ENCODE data around the gene PTPRF. TPM values are rescaled to one million over a fixed set of nuclear protein-coding genes. Genes with fewer than 3 reads are reported as not detected.

PTPRF gene
- total RNA-seq, 1 experiment from 2014 or later: 11.6 TPM

GRCh38 chr1:43605157-43605556 lies 74.5 kb downstream of the PTPRF start:
- DNase-seq (ENCODE audit: low spot score): no peak

GRCh38 chr1:43605766-43606165 lies 75.1 kb downstream of the PTPRF start:
- DNase-seq (ENCODE audit: low spot score): no peak

GRCh38 chr1:43606624-43607023 lies 75.9 kb downstream of the PTPRF start:
- no peak for DNase-seq (ENCODE audit: low spot score)

- no peak for DNase-seq (ENCODE audit: low spot score)
Observed at GRCh38 chr1:43608827-43609226, 78.1 kb downstream of the PTPRF start.

GRCh38 chr1:43610339-43610738 lies 79.7 kb downstream of the PTPRF start:
- no peak for DNase-seq (ENCODE audit: low spot score)

GRCh38 chr1:43611950-43612349 lies 81.3 kb downstream of the PTPRF start:
- DNase-seq (ENCODE audit: low spot score): no peak

- DNase-seq (ENCODE audit: low spot score): no peak
Observed at GRCh38 chr1:43612406-43612805, 81.7 kb downstream of the PTPRF start.

- DNase-seq (ENCODE audit: low spot score): no peak
Observed at GRCh38 chr1:43613075-43613942, 82.6 kb downstream of the PTPRF start.

- DNase-seq (ENCODE audit: low spot score): no peak
Observed at GRCh38 chr1:43614211-43614610, 83.5 kb downstream of the PTPRF start.

GRCh38 chr1:43614891-43615290 lies 84.2 kb downstream of the PTPRF start:
- DNase-seq (ENCODE audit: low spot score): no peak

- no peak for DNase-seq (ENCODE audit: low spot score)
Observed at GRCh38 chr1:43616383-43616782, 85.7 kb downstream of the PTPRF start.

- DNase-seq (ENCODE audit: low spot score): no peak
Observed at GRCh38 chr1:43617011-43617410, 86.3 kb downstream of the PTPRF start.

GRCh38 chr1:43617668-43618067 lies 87.0 kb downstream of the PTPRF start:
- no peak for DNase-seq (ENCODE audit: low spot score)

GRCh38 chr1:43618521-43619313 lies 88.0 kb downstream of the PTPRF start:
- no peak for DNase-seq (ENCODE audit: low spot score)

- no peak for DNase-seq (ENCODE audit: low spot score)
Observed at GRCh38 chr1:43619314-43619790, 88.7 kb downstream of the PTPRF start.

GRCh38 chr1:43619996-43620920 lies 89.6 kb downstream of the PTPRF start:
- no peak for DNase-seq (ENCODE audit: low spot score)

GRCh38 chr1:43620956-43621355 lies 90.3 kb downstream of the PTPRF start:
- DNase-seq (ENCODE audit: low spot score): no peak

- no peak for DNase-seq (ENCODE audit: low spot score)
Observed at GRCh38 chr1:43621386-43621785, 90.7 kb downstream of the PTPRF start.

GRCh38 chr1:43621861-43622260 lies 91.2 kb downstream of the PTPRF start:
- DNase-seq (ENCODE audit: low spot score): no peak

GRCh38 chr1:43622471-43622870 lies 91.8 kb downstream of the PTPRF start:
- no peak for DNase-seq (ENCODE audit: low spot score)

- no peak for DNase-seq (ENCODE audit: low spot score)
Observed at GRCh38 chr1:43622901-43623780, 92.5 kb downstream of the PTPRF start.
